ENCODE measurements around the gene EVC. TPM values are rescaled to one million over a fixed set of nuclear protein-coding genes. Genes with fewer than 3 reads are reported as not detected.

The EVC gene
- total and polyA plus RNA-seq, 2 of the 8 experiments (the other 6 are each of a cell fraction or from before 2014, with no cell fraction given), result 2.6 to 9.8 TPM

GRCh38 chr4:5812506-5813229, 101.7 kb downstream of the EVC start:
- no peak overlapping the region for H2AK5ac ChIP-seq (ENCODE audit: low read depth, low read length)
- H3K56ac ChIP-seq (replicated peaks; ENCODE audit: insufficient read length, low read depth, low read length), result no peak overlapping the region

More at GRCh38 chr4:5812506-5813229, 101.7 kb downstream of the EVC start:
- no peak overlapping the region for H3K18ac ChIP-seq (ENCODE audit: extremely low read depth, low read length)
- no peaks in the 10 kb centered on the region for H3K9me3 ChIP-seq (ENCODE audit: insufficient read depth in 2 of 2, low read depth in 1 of 2, low read length in 1 of 2)
- no peak overlapping the region for H2BK12ac ChIP-seq (ENCODE audit: low read depth, low read length)
- ChIA-PET CTCF (ENCODE audit: partially characterized antibody) (interaction anchor here (0.6 to 2.6 kb wide), 35 partner anchors 9 to 929 kb away, joined by 3 to 36 read pairs (median 3); no protein-coding TSS in a partner anchor), POLR2A (ENCODE audit: partially characterized antibody) (interaction anchor here (0.9 to 1.1 kb wide), 2 partner anchors 8 to 356 kb away, joined by 3 read pairs; no protein-coding TSS in a partner anchor)
- no peaks in the 10 kb centered on the region for H3K79me2 ChIP-seq (ENCODE audit: control insufficient read depth in 1 of 2, insufficient read depth in 2 of 2, low read length in 2 of 2)
- H3K9ac ChIP-seq (replicated peaks in 1 of 4; ENCODE audit: extremely low read depth in 1 of 4, low read depth in 3 of 4, low read length in 3 of 4), result no peak overlapping the region
- H3K23me2 ChIP-seq (ENCODE audit: low read depth, low read length), result no peaks in the 10 kb centered on the region
- H4K5ac ChIP-seq (ENCODE audit: insufficient read length, low read depth, low read length), result no peak overlapping the region
- no peak overlapping the region for H2BK20ac ChIP-seq (ENCODE audit: low read length)
- no peak overlapping the region for H2BK5ac ChIP-seq (ENCODE audit: low read depth, low read length)
- peaks cover 3% of the 10 kb centered on the region; the same call in 1 of the 2 replicates for H3K79me1 ChIP-seq (ENCODE audit: low read depth, low read length)
- no peak overlapping the region for H3K4me2 ChIP-seq (ENCODE audit: insufficient read depth in 1 of 2, low read depth in 2 of 2, low read length in 2 of 2)
- FAIRE-seq (peak; percentile 89), DNase-seq (ENCODE audit: low read depth in 1 of 2, low spot score in 2 of 2) (no peak)
- H4K91ac ChIP-seq (replicated peaks; ENCODE audit: insufficient read length, low read length), result no peak overlapping the region
- 83% methylated on average over 9 of the region's 9 CpGs; no CpG with 5 or more reads in 1 of the 2 experiments for WGBS, 2 experiments (ENCODE audit: extremely low coverage in 1 of 2, insufficient coverage in 1 of 2, insufficient read length in 1 of 2, insufficient replicate concordance in 2 of 2, low coverage in 1 of 2, low lambda C conversion rate in 2 of 2, missing lambda C conversion rate in 1 of 2)
- no peak overlapping the region for H2BK15ac ChIP-seq (ENCODE audit: low read length)
- H3K27me3 ChIP-seq (replicated peaks in 1 of 4; ENCODE audit: control insufficient read depth in 3 of 4, extremely low read depth in 1 of 4, insufficient read depth in 3 of 4, low read length in 3 of 4), result no peaks in the 10 kb centered on the region; a peak in 1 of 7 replicates
- H3K4me3 ChIP-seq (ENCODE audit: extremely low read depth in 1 of 4, insufficient read depth in 2 of 4, low read depth in 3 of 4, low read length in 4 of 4), result no peak overlapping the region
- H4K20me1 ChIP-seq (replicated peaks in 1 of 2; ENCODE audit: control insufficient read depth in 1 of 2, insufficient read depth in 2 of 2, low read length in 2 of 2), result peaks cover 0 to 12% of the 10 kb centered on the region in 2 experiments
- H3K14ac ChIP-seq (ENCODE audit: insufficient read length), result no peak overlapping the region
- H3K27ac ChIP-seq (ENCODE audit: low read depth, low read length), result no peak overlapping the region
- 0 out of 2 replicates have a peak overlapping the region, but pooled peaks have one; percentile 48 for H4K8ac ChIP-seq (ENCODE audit: extremely low read depth, insufficient read depth, low read length)
- H3K23ac ChIP-seq (ENCODE audit: insufficient read length), result no peak overlapping the region
- H3K4me1 ChIP-seq (replicated peaks in 1 of 4; ENCODE audit: control insufficient read depth in 3 of 4, insufficient read depth in 4 of 4, low read length in 3 of 4), result no peaks in the 10 kb centered on the region; a peak in 1 of 7 replicates
- H2AFZ ChIP-seq (ENCODE audit: low read length), result no peak overlapping the region
- TF ChIP-seq RAD21 (IDR thresholded peaks at IDR 0.05 in 1 of 2, conservative IDR thresholded peaks at IDR 0.05 in 1 of 2; ENCODE audit: low read depth in 2 of 2, low read length in 2 of 2) (peak; percentile 82 to 90), YY1 (IDR thresholded peaks at IDR 0.05; ENCODE audit: low read depth, low read length) (peak; percentile 21; the same call in 1 of the 2 replicates), BCL11A (IDR thresholded peaks at IDR 0.05; ENCODE audit: low read depth in 2 of 2, low read length in 2 of 2) (no peak), HDAC6 (IDR thresholded peaks at IDR 0.05; ENCODE audit: low read depth, low read length) (no peak), POLR2AphosphoS5 (IDR thresholded peaks at IDR 0.05; ENCODE audit: low read depth, low read length) (peak; percentile 26; the same call in 1 of the 2 replicates), CTCF (IDR thresholded peaks at IDR 0.05; ENCODE audit: control extremely low read depth in 1 of 3, insufficient read depth in 1 of 3, low read depth in 1 of 3, low read length in 3 of 3) (peak in 2 of 3 experiments; percentile 75 to 89; a peak in 3 of 4 replicates), SIRT6 (IDR thresholded peaks at IDR 0.05; ENCODE audit: low read length) (no peak), KDM1A (IDR thresholded peaks at IDR 0.05; ENCODE audit: borderline replicate concordance, low read length) (no peak)
- H3K4ac ChIP-seq (replicated peaks; ENCODE audit: insufficient read length, low read depth, low read length), result no peak overlapping the region
- no peak overlapping the region for H2BK120ac ChIP-seq (replicated peaks; ENCODE audit: low read depth, low read length)
- H3K36me3 ChIP-seq (ENCODE audit: control insufficient read depth in 2 of 4, insufficient read depth in 4 of 4, low read length in 3 of 4), result peaks cover 2 to 23% (median 9%) of the 10 kb centered on the region in 4 experiments; a peak in 5 of 8 replicates

All from H1 (cell line).